ENCODE results near the gene TCF7L1.

TCF7L1 gene

GRCh38 chr2:85160966-85161960 lies 28.1 kb downstream of the TCF7L1 start:
- Histone ChIP-seq H3K4me2 (no peak overlapping the region), H4K20me1 (no peaks in the 10 kb centered on the region), H3K4me3 (no peak overlapping the region), H3K27me3 (no peaks in the 10 kb centered on the region), H3K36me3 (no peaks in the 10 kb centered on the region), H3K27ac (no peak overlapping the region), H3K9me3 (no peaks in the 10 kb centered on the region), H3K4me1 (no peaks in the 10 kb centered on the region), H3K9ac (no peak overlapping the region)
- no peak for TF ChIP-seq Cebpa-rat (IDR thresholded peaks at IDR 0.05)

DNA sequence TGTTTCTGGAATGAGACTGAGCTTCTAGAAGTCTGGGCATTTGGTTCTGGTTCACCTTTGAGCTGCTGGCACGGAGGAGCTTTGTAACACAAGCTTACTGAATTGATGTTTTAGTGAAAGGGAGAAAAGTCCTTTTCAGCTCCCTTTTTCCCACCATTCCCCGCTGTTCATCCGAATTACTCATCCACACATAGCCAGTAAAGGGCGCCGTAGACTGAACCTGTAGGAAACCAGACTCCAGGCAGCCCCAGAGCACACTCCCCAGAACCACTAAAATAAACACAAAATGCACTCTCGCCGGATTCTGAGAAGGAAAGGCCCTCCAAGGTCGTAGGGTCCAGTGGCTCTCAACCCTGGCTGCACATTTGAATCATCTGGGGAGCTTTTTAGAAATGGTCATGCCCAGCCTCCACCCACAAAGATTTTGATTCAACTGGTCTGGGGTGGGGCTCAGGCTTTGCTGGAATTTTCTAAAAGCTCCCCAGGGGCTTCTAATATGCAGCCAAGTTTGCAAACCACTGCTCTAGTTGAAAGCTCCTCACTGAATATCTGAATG lies 29.6 kb downstream of the TCF7L1 start:
- Histone ChIP-seq H3K27ac (no peak overlapping the region), H3K27me3 (no peaks in the 10 kb centered on the region), H3K4me2 (no peak overlapping the region), H3K4me1 (no peaks in the 10 kb centered on the region), H3K9ac (no peak overlapping the region), H3K4me3 (no peak overlapping the region), H4K20me1 (no peaks in the 10 kb centered on the region), H3K36me3 (no peaks in the 10 kb centered on the region), H3K9me3 (no peaks in the 10 kb centered on the region)
- no peak for TF ChIP-seq Cebpa-rat (IDR thresholded peaks at IDR 0.05)

GRCh38 chr2:85163675-85164074 lies 30.5 kb downstream of the TCF7L1 start:
- H3K27me3 ChIP-seq: no peaks in the 10 kb centered on the region
- no peaks in the 10 kb centered on the region for H4K20me1 ChIP-seq
- no peak overlapping the region for H3K27ac ChIP-seq
- H3K4me3 ChIP-seq: no peak overlapping the region
- no peaks in the 10 kb centered on the region for H3K4me1 ChIP-seq
- H3K4me2 ChIP-seq: no peak overlapping the region
- no peaks in the 10 kb centered on the region for H3K9me3 ChIP-seq
- no peak overlapping the region for H3K9ac ChIP-seq
- H3K36me3 ChIP-seq: no peaks in the 10 kb centered on the region
- TF ChIP-seq Cebpa-rat (IDR thresholded peaks at IDR 0.05): no peak

GRCh38 chr2:85164145-85164569 lies 31.0 kb downstream of the TCF7L1 start:
- no peak overlapping the region for H3K27ac ChIP-seq
- H4K20me1 ChIP-seq: no peaks in the 10 kb centered on the region
- no peak overlapping the region for H3K4me3 ChIP-seq
- no peak overlapping the region for H3K9ac ChIP-seq
- no peaks in the 10 kb centered on the region for H3K27me3 ChIP-seq
- TF ChIP-seq Cebpa-rat (IDR thresholded peaks at IDR 0.05): no peak
- H3K4me1 ChIP-seq: no peaks in the 10 kb centered on the region
- no peaks in the 10 kb centered on the region for H3K9me3 ChIP-seq
- no peaks in the 10 kb centered on the region for H3K36me3 ChIP-seq
- no peak overlapping the region for H3K4me2 ChIP-seq

DNA sequence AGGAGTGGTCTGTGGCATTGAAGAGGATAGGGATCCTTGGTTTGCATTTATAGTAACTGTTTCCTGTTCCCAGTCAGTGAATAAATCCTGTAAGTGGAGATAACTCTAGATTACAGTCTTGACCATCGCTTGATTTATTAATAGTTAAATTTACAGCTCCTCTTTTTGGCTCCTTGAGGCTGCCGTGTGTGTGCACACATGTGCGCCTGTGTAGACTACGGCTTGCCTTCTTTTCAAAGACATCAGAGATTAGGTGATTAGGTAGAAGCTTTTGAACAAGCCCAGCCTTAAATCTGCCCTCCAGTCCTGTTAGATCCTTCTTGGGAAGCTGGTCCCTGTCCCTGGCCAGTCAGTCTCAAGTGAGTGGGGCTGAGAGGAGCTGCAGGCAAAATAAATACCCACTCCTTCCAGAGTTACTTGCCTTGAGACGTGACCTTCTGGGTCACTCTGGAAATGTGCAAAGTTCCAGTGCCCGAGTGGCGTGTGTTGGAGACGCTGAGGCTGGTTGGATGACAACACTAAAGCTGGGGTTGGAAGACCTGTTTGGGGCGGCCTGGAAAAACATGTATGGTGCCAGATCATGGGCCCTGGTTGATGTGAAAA lies 32.0 kb downstream of the TCF7L1 start:
- no peak overlapping the region for H3K9ac ChIP-seq
- H3K27ac ChIP-seq: no peak overlapping the region
- no peaks in the 10 kb centered on the region for H3K36me3 ChIP-seq
- no peak overlapping the region for H3K4me2 ChIP-seq
- no peaks in the 10 kb centered on the region for H3K27me3 ChIP-seq
- H3K4me1 ChIP-seq: no peaks in the 10 kb centered on the region
- H4K20me1 ChIP-seq: no peaks in the 10 kb centered on the region
- H3K9me3 ChIP-seq: peaks cover 6% of the 10 kb centered on the region
- no peak overlapping the region for H3K4me3 ChIP-seq
- TF ChIP-seq Cebpa-rat (IDR thresholded peaks at IDR 0.05): no peak

- Histone ChIP-seq H3K36me3 (no peaks in the 10 kb centered on the region), H3K9me3 (peaks cover 14% of the 10 kb centered on the region), H3K27ac (no peak overlapping the region), H3K27me3 (no peaks in the 10 kb centered on the region), H3K9ac (no peak overlapping the region), H3K4me1 (no peaks in the 10 kb centered on the region), H4K20me1 (no peaks in the 10 kb centered on the region), H3K4me3 (no peak overlapping the region), H3K4me2 (no peak overlapping the region)
- no peak for TF ChIP-seq Cebpa-rat (IDR thresholded peaks at IDR 0.05)
These were observed 32.8 kb downstream of the TCF7L1 start for GRCh38 chr2:85166021-85166420.

DNA sequence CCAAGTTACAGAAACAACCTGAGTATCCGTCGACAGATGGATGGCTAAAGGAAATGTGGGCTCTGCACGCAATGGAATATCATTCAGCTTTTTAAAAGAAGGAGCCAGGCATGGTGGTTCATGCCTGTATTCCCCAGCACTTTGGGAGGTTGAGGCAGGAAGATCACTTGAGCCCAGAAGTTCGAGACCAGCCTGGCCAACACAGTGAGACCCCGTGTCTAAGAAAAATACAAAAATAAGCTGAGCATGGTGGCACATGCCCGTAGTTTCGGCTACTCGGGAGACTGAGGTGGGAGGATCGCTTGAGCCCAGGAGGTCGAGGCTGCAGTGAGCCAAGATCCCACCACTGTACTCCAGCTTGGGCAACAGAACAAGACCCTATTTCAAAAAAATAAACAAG lies 34.3 kb downstream of the TCF7L1 start:
- TF ChIP-seq Cebpa-rat (IDR thresholded peaks at IDR 0.05): no peak
- no peaks in the 10 kb centered on the region for H4K20me1 ChIP-seq
- no peak overlapping the region for H3K4me2 ChIP-seq
- H3K36me3 ChIP-seq: no peaks in the 10 kb centered on the region
- no peak overlapping the region for H3K9ac ChIP-seq
- no peak overlapping the region for H3K4me3 ChIP-seq
- H3K27me3 ChIP-seq: no peaks in the 10 kb centered on the region
- H3K4me1 ChIP-seq: no peaks in the 10 kb centered on the region
- H3K27ac ChIP-seq: no peak overlapping the region
- peaks cover 27% of the 10 kb centered on the region for H3K9me3 ChIP-seq

DNA sequence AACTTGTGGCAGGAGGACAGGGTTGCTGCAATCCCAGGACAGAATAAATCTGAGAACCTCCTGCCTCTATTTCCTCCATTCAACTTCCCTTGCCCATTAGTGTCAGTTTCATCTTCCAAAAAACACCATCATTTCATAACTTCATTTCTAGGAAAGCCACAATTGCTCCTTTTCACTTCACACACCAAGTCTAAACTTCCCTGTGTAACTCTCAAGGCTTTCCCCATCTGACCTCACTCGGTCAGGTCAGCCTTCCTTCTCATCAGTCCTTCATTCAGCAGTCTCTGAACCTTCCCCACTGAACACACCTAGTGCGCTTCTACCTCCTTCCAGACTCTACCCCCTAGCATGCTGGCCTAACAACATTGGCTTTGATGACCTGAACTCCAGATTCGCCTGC lies 35.8 kb downstream of the TCF7L1 start:
- Histone ChIP-seq H3K9me3 (peaks cover 27% of the 10 kb centered on the region), H3K4me3 (no peak overlapping the region), H3K27me3 (no peaks in the 10 kb centered on the region), H4K20me1 (no peaks in the 10 kb centered on the region), H3K36me3 (no peaks in the 10 kb centered on the region), H3K9ac (no peak overlapping the region), H3K27ac (no peak overlapping the region), H3K4me1 (no peaks in the 10 kb centered on the region), H3K4me2 (no peak overlapping the region)
- no peak for TF ChIP-seq Cebpa-rat (IDR thresholded peaks at IDR 0.05)

GRCh38 chr2:85169581-85169980 lies 36.4 kb downstream of the TCF7L1 start:
- Histone ChIP-seq H3K4me2 (no peak overlapping the region), H3K9me3 (peaks cover 27% of the 10 kb centered on the region), H4K20me1 (no peaks in the 10 kb centered on the region), H3K4me3 (no peak overlapping the region), H3K27ac (no peak overlapping the region), H3K27me3 (no peaks in the 10 kb centered on the region), H3K4me1 (no peaks in the 10 kb centered on the region), H3K9ac (no peak overlapping the region), H3K36me3 (no peaks in the 10 kb centered on the region)
- TF ChIP-seq Cebpa-rat (IDR thresholded peaks at IDR 0.05): no peak

DNA sequence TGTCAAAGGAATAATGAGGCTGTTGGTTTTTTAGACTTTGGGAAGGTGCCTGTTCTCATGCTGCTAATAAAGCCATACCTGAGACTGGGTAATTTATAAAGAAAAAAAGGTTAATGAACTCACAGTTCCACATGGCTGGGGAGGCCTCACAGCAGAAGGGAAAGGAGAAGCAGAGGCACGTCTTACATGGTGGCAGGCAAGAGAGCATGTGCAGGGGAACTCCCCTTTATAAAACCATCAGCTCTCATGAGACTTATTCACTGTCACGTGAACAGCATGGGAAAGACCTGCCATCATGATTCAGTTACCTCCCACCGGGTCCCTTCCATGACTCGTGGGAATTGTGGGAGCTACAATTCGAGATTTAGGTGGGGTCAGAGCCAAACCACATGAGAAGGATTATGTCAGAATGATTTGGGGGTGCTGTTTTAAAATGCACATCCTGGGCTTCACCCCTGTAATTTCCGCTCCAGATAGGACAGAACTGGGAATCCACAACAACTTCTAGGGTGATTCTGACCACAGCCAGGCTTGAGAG lies 37.8 kb downstream of the TCF7L1 start:
- Histone ChIP-seq H3K4me3 (no peak overlapping the region), H3K9me3 (peaks cover 27% of the 10 kb centered on the region), H3K4me2 (no peak overlapping the region), H4K20me1 (no peaks in the 10 kb centered on the region), H3K36me3 (no peaks in the 10 kb centered on the region), H3K9ac (no peak overlapping the region), H3K27ac (no peak overlapping the region), H3K27me3 (no peaks in the 10 kb centered on the region), H3K4me1 (peaks cover 5% of the 10 kb centered on the region; the same call in 1 of the 2 replicates)
- no peak for TF ChIP-seq Cebpa-rat (IDR thresholded peaks at IDR 0.05)
